ENCODE measurements around the gene OTC.

Gene OTC

DNA sequence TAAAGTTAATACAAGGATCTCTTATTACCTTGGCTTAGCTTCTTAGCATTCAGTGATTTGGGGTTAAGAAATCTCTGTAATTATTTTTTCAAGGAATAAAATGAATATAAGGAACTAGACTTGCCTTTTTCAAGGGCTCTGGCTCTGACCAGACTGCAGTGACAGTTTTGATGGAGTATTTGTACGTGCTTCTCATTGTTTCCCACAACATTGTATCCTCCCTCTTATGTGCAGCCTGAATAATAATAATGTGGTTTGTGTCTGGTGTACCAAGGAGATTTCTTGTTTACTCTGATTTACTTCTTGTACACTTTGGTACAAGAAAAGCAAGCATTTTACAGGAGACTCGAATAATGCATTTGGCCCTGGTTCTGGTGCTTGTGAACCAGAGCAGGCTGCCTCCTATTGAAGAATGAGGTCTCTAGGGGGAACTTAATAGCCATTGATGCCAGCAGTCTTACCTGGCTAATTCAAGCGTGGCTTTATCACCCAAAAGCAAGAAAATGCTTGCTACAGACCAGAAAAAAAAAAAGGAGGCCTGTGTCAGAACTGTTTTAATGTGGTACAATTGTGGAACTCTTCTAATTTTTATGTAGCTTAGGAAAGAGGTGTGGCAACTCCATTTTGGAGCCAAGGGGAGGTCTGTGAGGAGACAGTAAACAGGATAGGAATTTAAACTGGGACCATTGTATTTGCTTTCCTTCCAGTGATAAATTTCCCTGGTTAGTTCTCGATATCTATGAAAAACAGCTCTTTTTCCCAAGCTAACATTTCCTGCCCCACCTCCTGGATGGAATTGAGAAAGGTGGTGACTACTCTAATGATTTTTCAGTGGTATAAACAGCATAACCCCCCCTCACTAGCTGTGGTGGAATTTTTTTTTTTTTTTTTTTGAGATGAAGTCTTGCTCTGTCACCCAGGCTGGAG, 5.6 kb downstream of the OTC start:
- H3K27me3 ChIP-seq (replicated peaks), result no peaks in the 10 kb centered on the region
- H3K4me3 ChIP-seq (ENCODE audit: low read depth, low read length), result no peak overlapping the region
- no peak overlapping the region for H3K27ac ChIP-seq
- DNase-seq, result no peak
- in situ Hi-C loops (cut with HindIII; ENCODE audit: low pct_ligation_motif_present, low sequenced_read_pairs), result no loop called here
- no peaks in the 10 kb centered on the region for H3K36me3 ChIP-seq (replicated peaks)
- TF ChIP-seq, protein P1, sequence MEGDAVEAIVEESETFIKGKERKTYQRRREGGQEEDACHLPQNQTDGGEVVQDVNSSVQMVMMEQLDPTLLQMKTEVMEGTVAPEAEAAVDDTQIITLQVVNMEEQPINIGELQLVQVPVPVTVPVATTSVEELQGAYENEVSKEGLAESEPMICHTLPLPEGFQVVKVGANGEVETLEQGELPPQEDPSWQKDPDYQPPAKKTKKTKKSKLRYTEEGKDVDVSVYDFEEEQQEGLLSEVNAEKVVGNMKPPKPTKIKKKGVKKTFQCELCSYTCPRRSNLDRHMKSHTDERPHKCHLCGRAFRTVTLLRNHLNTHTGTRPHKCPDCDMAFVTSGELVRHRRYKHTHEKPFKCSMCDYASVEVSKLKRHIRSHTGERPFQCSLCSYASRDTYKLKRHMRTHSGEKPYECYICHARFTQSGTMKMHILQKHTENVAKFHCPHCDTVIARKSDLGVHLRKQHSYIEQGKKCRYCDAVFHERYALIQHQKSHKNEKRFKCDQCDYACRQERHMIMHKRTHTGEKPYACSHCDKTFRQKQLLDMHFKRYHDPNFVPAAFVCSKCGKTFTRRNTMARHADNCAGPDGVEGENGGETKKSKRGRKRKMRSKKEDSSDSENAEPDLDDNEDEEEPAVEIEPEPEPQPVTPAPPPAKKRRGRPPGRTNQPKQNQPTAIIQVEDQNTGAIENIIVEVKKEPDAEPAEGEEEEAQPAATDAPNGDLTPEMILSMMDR (IDR thresholded peaks at IDR 0.05; ENCODE audit: low read depth, low read length, missing control alignments), result no peak

DNA sequence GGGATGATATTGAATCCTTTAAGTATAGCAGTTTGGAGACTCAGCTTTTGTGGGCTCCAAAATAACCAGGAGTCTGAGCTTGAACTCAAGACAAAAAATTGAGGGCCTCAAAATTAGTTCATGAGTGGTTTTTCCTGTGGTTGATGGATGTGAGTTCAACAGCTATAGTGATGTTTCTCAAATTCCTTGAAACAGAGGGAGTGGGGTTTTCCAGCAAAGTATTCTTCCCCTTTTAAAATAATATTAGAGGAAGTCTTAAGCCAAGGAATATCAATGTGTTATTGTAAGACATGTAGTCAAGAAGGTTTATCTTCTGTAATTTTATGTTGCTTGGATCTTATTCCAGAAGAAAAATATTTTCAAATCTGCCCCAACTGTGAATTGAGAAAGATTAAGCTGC, 10.6 kb downstream of the OTC start:
- H3K27ac ChIP-seq, result no peak overlapping the region
- no peak overlapping the region for H3K4me3 ChIP-seq (ENCODE audit: low read depth, low read length)
- in situ Hi-C loops (cut with HindIII; ENCODE audit: low pct_ligation_motif_present, low sequenced_read_pairs), result no loop called here
- H3K27me3 ChIP-seq (replicated peaks), result no peaks in the 10 kb centered on the region
- TF ChIP-seq, protein P1 (IDR thresholded peaks at IDR 0.05; ENCODE audit: low read depth, low read length, missing control alignments), result no peak
- DNase-seq, result no peak
- H3K36me3 ChIP-seq (replicated peaks), result no peaks in the 10 kb centered on the region

DNA sequence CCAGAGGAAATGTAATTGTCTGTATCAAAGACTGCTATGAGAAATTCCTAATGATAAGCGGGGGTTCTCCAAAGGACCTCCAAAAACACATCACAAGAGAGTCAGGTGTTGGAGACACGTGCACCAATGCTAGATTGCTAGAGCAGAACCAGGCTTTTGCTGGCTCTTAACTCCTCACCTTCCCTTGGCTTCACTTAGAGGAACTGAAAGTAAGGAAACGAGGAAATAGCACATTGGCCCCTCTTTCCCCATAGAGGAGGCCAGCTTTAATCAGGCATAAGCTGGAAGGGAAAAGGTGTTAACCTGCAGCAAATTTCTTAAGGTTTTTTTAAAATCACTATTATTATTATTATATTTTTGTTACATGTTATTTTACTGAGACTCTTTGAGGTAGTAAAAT, 13.6 kb downstream of the OTC start:
- DNase-seq, result no peak
- no peak overlapping the region for H3K4me3 ChIP-seq (ENCODE audit: low read depth, low read length)
- H3K27me3 ChIP-seq (replicated peaks), result no peaks in the 10 kb centered on the region
- no peak overlapping the region for H3K27ac ChIP-seq
- in situ Hi-C loops (cut with HindIII; ENCODE audit: low pct_ligation_motif_present, low sequenced_read_pairs), result no loop called here
- TF ChIP-seq, protein P1 (IDR thresholded peaks at IDR 0.05; ENCODE audit: low read depth, low read length, missing control alignments), result no peak
- H3K36me3 ChIP-seq (replicated peaks), result no peaks in the 10 kb centered on the region

DNA sequence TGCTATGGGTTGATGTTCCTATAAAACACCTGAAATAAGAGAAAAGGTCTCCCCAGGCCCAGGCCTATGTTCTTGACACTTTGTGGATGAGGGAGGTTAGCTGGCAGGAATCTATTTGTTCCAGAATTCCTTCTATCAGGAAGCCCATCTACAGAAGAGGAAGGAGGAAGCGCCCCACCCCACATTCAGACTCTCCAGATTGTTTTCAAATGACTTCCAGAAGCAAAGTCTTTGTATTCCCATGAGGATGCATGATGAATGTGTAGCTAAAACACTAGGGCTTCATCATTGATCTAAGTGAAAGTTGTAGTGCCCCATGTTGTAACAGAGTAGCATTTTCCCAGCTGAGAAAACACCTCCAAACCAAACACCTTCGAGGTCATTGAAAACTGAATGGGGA, 16.4 kb downstream of the OTC start:
- TF ChIP-seq, protein P1 (IDR thresholded peaks at IDR 0.05; ENCODE audit: low read depth, low read length, missing control alignments), result no peak
- Histone ChIP-seq H3K27ac (no peak overlapping the region), H3K4me3 (ENCODE audit: low read depth, low read length) (no peak overlapping the region), H3K36me3 (replicated peaks) (no peaks in the 10 kb centered on the region), H3K27me3 (replicated peaks) (no peaks in the 10 kb centered on the region)
- no peak for DNase-seq
- in situ Hi-C loops (cut with HindIII; ENCODE audit: low pct_ligation_motif_present, low sequenced_read_pairs), result no loop called here

- DNase-seq, result no peak
- Histone ChIP-seq H3K27ac (no peak overlapping the region), H3K36me3 (replicated peaks) (no peaks in the 10 kb centered on the region), H3K4me3 (ENCODE audit: low read depth, low read length) (no peak overlapping the region), H3K27me3 (replicated peaks) (no peaks in the 10 kb centered on the region)
- in situ Hi-C loops (cut with HindIII; ENCODE audit: low pct_ligation_motif_present, low sequenced_read_pairs), result no loop called here
- TF ChIP-seq, protein P1 (IDR thresholded peaks at IDR 0.05; ENCODE audit: low read depth, low read length, missing control alignments), result no peak
Observed at GRCh38 chrX:38371641-38372040, 19.2 kb downstream of the OTC start.

Data from brain microvascular endothelial cell (primary cell).